Adrenal gland (tissue), 12 donors: ENCODE data around the gene CCR7. TPM values are rescaled to one million over a fixed set of nuclear protein-coding genes. Genes with fewer than 3 reads are reported as not detected.
A peak's percentile ranks its signal among the peaks of the same experiment; 100 is the strongest.

Experiments used
- DNase-seq, 7 donors: peaks; one replicate each; pipeline ENCODE4 v3.0.0-alpha.2; 2019 to 2020
- H3K27ac ChIP-seq, 5 donors: fragments of 200-600 bp; sonication (generic) in 4 of 5; 1 replicate in 3 of 5; 2 replicates in 2 of 5; pipeline versions ENCODE4 v1.5.1 to v1.8.0; 2016 to 2020; ENCODE audit warnings: mild to moderate bottlenecking in 1 of 5
- H3K27me3 ChIP-seq: fragments of 200-600 bp; 2 replicates; pipeline ENCODE4 v1.8.0; 2021
- H3K36me3 ChIP-seq, 2 donors: fragments of 200-600 bp; replicated peaks in 1 of 2; 1 replicate in 1 of 2; 2 replicates in 1 of 2; pipeline versions ENCODE4 v1.5.1 to v1.8.0; 2018 to 2022
- H3K4me1 ChIP-seq, 2 donors: fragments of 200-600 bp; replicated peaks in 1 of 2; 1 replicate in 1 of 2; 2 replicates in 1 of 2; pipeline versions ENCODE4 v1.5.1 to v1.8.0; 2018 to 2021
- H3K4me3 ChIP-seq, 4 donors: fragments of 200-600 bp; sonication (generic) in 3 of 4; one replicate each; pipeline ENCODE4 v1.5.1; 2016 to 2018
- H3K9me3 ChIP-seq, 3 donors: fragments of 200-600 bp; sonication (generic) in 1 of 3; replicated peaks in 1 of 3; 1 replicate in 2 of 3; 2 replicates in 1 of 3; pipeline versions ENCODE4 v1.5.1 to v1.8.0; 2016 to 2021
- POLR2A ChIP-seq, 2 donors: fragments of 450-650 bp; IDR thresholded peaks; one replicate each; pipeline ENCODE4 v1.6.1; 2017; ENCODE audit warnings: antibody characterized with exemption in 2 of 2, mild to moderate bottlenecking in 2 of 2, moderate library complexity in 1 of 2
- WGBS, 4 donors: extraction: QIAGEN DNeasy Blood & Tissue Kit in 2 of 4; methylation state at CpG; one replicate each; pipeline versions ENCODE4 v1.1.5 to v1.1.7; 2013 to 2017; 5-methylcytosine and 5-hydroxymethylcytosine counted together
- intact Hi-C, 2 donors: fragments of 100-400 bp; cut with DNase I; formaldehyde crosslinking; loops; one replicate each; pipeline versions ENCODE4 v1.14.1 to v1.15.0; 2022 to 2023
- polyA plus RNA-seq, 3 donors: library from polyadenylated mRNA; stranded (reverse); fragments of 200-250 nt in 2 of 3; fragments of 350-450 nt in 1 of 3; fragmentation: Illumina TruSeq in 1 of 3; extraction: RNeasy Lipid Tissue Mini Kit (QIAGEN cat#74804) in 1 of 3; gene quantifications; one replicate each; pipeline ENCODE4 v1.2.3, GENCODE V29; 2013 to 2014
- total RNA-seq, 9 donors: library from RNA; depleted of rRNA in 4 of 9; stranded (reverse); fragments of >200 nt in 4 of 9; fragments of 120-200 nt in 1 of 9; fragmentation: NEBNext Ultra II Directional in 1 of 9; extraction: Animal tissue kit (Norgen Biotek cat#: 25700) in 1 of 9; gene quantifications; one replicate each; pipeline versions ENCODE4 v1.1.0 to v1.2.4, GENCODE V29; 2013 to 2023
- TF ChIP-seq, protein P1 (sequence below), 6 experiments: fragments of 450-650 bp in 4 of 6; fragments of 200-600 bp in 2 of 6; sonication (generic) in 1 of 6; IDR thresholded peaks; 1 replicate in 5 of 6; 2 replicates in 1 of 6; pipeline versions ENCODE4 v1.5.1 to v1.8.0; 2016 to 2021; ENCODE audit warnings: antibody characterized with exemption in 6 of 6, mild to moderate bottlenecking in 2 of 6, moderate library complexity in 1 of 6
- donor health status: healthy with polysubstance abuse.
- donor health status: Bipolar disorder and iron deficiency.
- donor health status: DM: yes; HTN: yes; CAD: no.
- donor health status: DM: no; HTN: no; CAD: no.
- donor health status: DM: no; HTN: no; CAD: no.
- donor health status: DM: yes; HTN: yes; CAD: no.

The CCR7 gene
- total and polyA plus RNA-seq, 12 donors = 0.06 to 1.0 (median 0.35) TPM; not detected in 2

DNA sequence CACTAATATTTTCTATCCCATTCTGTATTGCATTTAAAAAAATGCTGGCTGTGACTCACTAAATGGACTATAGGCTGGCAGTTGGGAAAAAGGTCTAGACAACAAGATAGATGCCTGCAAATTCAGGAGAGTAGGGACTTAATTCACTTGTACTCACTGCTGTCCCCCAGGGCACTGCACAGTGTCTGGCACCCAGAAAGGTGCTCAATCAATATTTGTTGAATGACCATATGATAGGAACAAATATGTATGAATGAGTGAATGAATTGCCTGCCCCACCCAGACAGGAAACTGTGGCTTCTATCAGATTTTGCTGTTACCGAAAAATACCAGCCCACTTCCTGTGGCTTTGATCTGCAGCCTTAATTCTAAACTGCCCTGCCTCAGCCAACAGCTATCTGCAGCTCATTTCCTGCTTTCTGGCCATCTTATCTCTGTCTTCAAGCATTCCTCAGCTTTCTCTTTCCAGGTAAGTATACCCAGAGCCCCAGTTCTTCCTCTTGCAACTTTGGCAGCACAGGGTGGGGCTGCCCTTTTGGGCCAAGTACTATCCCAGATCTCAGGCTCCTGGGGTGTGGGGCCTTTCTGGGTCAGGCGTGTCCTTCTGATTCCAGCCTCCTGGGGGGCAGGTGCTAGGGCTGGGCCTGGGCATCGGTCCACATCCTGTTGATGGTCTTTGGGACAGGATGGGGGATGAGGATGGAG, 48.5 kb downstream of the CCR7 start:
- Histone ChIP-seq H3K4me3 (no peak overlapping the region), H3K9me3 (no peaks in the 10 kb centered on the region), H3K36me3 (no peaks in the 10 kb centered on the region), H3K4me1 (no peaks in the 10 kb centered on the region), H3K27ac (peak overlapping the region in 1 of 5 donors; percentile 20), H3K27me3 (no peaks in the 10 kb centered on the region)
- WGBS, 4 donors = 58 to 79% (median 64%) methylated on average over 3 of the region's 3 CpGs
- intact Hi-C loops = no loop called here
- TF ChIP-seq, protein P1, sequence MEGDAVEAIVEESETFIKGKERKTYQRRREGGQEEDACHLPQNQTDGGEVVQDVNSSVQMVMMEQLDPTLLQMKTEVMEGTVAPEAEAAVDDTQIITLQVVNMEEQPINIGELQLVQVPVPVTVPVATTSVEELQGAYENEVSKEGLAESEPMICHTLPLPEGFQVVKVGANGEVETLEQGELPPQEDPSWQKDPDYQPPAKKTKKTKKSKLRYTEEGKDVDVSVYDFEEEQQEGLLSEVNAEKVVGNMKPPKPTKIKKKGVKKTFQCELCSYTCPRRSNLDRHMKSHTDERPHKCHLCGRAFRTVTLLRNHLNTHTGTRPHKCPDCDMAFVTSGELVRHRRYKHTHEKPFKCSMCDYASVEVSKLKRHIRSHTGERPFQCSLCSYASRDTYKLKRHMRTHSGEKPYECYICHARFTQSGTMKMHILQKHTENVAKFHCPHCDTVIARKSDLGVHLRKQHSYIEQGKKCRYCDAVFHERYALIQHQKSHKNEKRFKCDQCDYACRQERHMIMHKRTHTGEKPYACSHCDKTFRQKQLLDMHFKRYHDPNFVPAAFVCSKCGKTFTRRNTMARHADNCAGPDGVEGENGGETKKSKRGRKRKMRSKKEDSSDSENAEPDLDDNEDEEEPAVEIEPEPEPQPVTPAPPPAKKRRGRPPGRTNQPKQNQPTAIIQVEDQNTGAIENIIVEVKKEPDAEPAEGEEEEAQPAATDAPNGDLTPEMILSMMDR (IDR thresholded peaks at IDR 0.05) = no peak
- no peak for TF ChIP-seq POLR2A (IDR thresholded peaks at IDR 0.05)
- no peak for DNase-seq

DNA sequence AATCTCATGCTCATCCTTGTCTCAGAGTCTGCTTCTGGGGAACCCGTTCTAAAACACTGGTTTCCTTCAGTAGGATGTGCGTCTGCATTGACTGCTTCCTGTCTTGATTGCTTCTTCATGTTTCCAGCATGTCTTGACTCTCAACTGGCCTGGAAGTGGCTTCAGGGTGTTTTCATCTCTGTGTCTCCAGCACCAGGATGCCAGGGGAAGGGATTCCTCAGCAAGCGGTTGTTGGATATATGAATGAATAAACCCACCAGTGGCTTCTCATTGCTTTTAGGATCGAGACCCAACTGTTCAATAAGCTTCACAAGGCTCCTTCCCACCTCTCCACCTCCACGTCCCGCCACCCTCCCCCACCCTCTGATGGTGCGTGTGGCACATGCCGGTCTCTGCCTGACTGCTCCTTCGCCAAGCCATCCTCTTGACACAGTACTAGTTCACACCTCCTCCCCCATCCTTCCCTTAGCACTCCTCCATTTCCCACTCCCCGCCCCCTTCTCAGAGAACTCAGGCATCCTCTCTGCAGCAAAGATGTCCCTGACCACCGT, 49.7 kb downstream of the CCR7 start:
- no peak for DNase-seq
- Histone ChIP-seq H3K36me3 (no peaks in the 10 kb centered on the region), H3K27me3 (no peaks in the 10 kb centered on the region), H3K4me3 (no peak overlapping the region), H3K9me3 (no peaks in the 10 kb centered on the region), H3K27ac (no peak overlapping the region), H3K4me1 (no peaks in the 10 kb centered on the region)
- intact Hi-C loops = no loop called here
- WGBS, 4 donors = 73 to 82% (median 82%) methylated on average over 11 of the region's 11 CpGs
- TF ChIP-seq POLR2A (IDR thresholded peaks at IDR 0.05) = no peak
- TF ChIP-seq, protein P1 (IDR thresholded peaks at IDR 0.05) = no peak

DNA sequence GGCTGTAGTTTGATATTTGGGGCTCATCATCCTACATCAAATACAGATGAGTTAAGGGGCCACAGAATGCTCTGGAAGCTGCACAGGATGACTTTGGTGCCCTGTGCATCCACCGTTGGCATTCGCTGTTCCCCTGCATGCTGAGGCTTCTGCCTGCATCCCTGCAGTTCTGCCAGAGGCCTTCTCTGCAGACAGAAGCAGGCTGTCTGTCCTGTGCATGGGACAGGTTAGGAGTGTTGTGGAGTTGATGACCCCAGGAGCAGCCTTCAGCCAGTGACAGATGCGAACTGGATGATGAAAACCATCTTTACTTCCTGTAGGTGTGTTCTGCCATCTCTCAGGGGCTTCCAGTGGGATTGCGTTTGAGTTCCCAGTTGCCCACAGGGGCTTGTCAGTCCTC, 50.3 kb downstream of the CCR7 start:
- WGBS, 4 donors = 79 to 85% (median 82%) methylated on average over 4 of the region's 4 CpGs
- DNase-seq = no peak
- H3K4me1 ChIP-seq = no peaks in the 10 kb centered on the region
- H3K9me3 ChIP-seq = no peaks in the 10 kb centered on the region
- intact Hi-C loops = no loop called here
- TF ChIP-seq, protein P1 (IDR thresholded peaks at IDR 0.05) = no peak
- no peak for TF ChIP-seq POLR2A (IDR thresholded peaks at IDR 0.05)
- H3K27me3 ChIP-seq = no peaks in the 10 kb centered on the region
- H3K36me3 ChIP-seq = no peaks in the 10 kb centered on the region
- H3K4me3 ChIP-seq = no peak overlapping the region
- no peak overlapping the region for H3K27ac ChIP-seq

DNA sequence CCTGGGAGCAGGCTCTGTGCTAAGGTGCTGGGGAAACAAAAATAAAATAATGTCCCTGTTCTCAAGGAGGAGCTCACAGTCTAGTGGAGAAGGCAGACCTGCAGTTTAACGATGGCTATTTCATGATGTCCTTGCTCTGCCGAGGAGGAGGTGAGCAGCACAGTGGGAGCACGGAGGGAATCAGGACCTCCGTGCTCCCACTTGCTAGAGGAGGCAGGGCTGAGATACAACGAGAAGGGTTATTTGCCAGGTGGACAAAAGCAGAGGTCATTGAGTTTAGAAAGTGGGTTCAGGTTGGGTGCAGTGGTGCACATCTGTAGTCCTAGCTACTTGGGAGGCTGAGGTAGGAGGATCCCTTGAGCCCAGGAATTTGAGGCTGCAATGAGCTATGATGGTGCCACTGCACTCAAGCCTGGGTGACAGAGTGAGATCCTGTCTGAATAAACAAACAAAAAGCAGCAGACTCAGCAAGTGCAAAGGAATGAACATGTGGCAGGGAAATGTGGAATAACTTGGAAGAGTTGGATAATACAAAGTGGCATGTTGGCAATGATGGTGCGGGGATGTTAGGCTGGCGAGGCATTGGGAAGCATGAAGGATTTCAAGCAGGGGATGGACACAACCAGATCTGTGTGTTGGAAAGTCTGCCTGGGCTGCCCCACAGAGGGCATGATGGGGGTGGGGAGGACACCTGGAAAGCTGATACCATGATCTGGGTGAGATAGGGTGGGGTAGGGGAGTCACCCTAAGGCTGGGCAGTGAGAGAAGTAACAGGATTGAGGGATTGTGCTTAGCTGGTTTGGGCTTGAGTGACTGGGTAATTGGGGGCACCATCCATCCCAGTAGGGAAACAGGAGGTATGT, 51.0 kb downstream of the CCR7 start:
- Histone ChIP-seq H3K36me3 (no peaks in the 10 kb centered on the region), H3K4me3 (no peak overlapping the region), H3K4me1 (no peaks in the 10 kb centered on the region), H3K27me3 (no peaks in the 10 kb centered on the region), H3K27ac (no peak overlapping the region), H3K9me3 (no peaks in the 10 kb centered on the region)
- no peak for DNase-seq
- 82 to 94% (median 88%) methylated on average over 7 of the region's 7 CpGs for WGBS, 4 donors
- no peak for TF ChIP-seq POLR2A (IDR thresholded peaks at IDR 0.05)
- TF ChIP-seq, protein P1 (IDR thresholded peaks at IDR 0.05) = no peak
- intact Hi-C loops = no loop called here
